DOHH2 (cell line): ENCODE data around the gene XRCC3.

ENCODE experiments used
- H3F3A ChIP-seq: fragments of 200-600 bp; sonication (generic), shearing (Covaris generic); 2 replicates; pipeline ENCODE4 v1.6.0; 2016; ENCODE audit warnings: antibody characterized with exemption, mild to moderate bottlenecking; ENCODE audit not compliant: control insufficient read depth, insufficient read depth
- H3K27ac ChIP-seq: fragments of 200-600 bp; sonication (generic); 2 replicates; pipeline ENCODE4 v1.5.1; 2014; ENCODE audit warnings: low read depth, mild to moderate bottlenecking, low read length, moderate library complexity
- H3K27me3 ChIP-seq: fragments of 200-600 bp; sonication (generic); 2 replicates; pipeline ENCODE4 v1.6.1; 2014; ENCODE audit warnings: mild to moderate bottlenecking, low read length, mixed read lengths; ENCODE audit not compliant: control insufficient read depth
- H3K36me3 ChIP-seq: fragments of 200-600 bp; sonication (generic); 2 replicates; pipeline ENCODE4 v1.6.1; 2014; ENCODE audit warnings: mild to moderate bottlenecking, low read length, moderate library complexity, mixed read lengths; ENCODE audit not compliant: control insufficient read depth
- H3K4me1 ChIP-seq: fragments of 200-600 bp; sonication (generic); 2 replicates; pipeline ENCODE4 v1.6.1; 2014; ENCODE audit warnings: mild to moderate bottlenecking, low read length, mixed read lengths; ENCODE audit not compliant: control insufficient read depth
- H3K4me2 ChIP-seq: fragments of 200-600 bp; sonication (generic); 2 replicates; pipeline ENCODE4 v1.6.0; 2014; ENCODE audit warnings: mild to moderate bottlenecking, low read length, moderate library complexity
- H3K4me3 ChIP-seq: fragments of 200-600 bp; sonication (generic); 2 replicates; pipeline ENCODE4 v1.5.1; 2014; ENCODE audit warnings: mild to moderate bottlenecking, low read length, mixed read lengths
- H3K79me2 ChIP-seq: fragments of 200-600 bp; sonication (generic); 2 replicates; pipeline ENCODE4 v1.6.1; 2014; ENCODE audit warnings: mild to moderate bottlenecking, low read length, mixed read lengths; ENCODE audit not compliant: control insufficient read depth
- H3K9me2 ChIP-seq: fragments of 200-600 bp; sonication (generic); replicated peaks from 2 replicates; pipeline ENCODE4 v1.6.1; 2014; ENCODE audit warnings: mild to moderate bottlenecking, low read length, mixed read lengths; ENCODE audit not compliant: control insufficient read depth
- H3K9me3 ChIP-seq: fragments of 200-600 bp; sonication (generic); 2 replicates; pipeline ENCODE4 v1.6.1; 2014; ENCODE audit warnings: antibody characterized with exemption, low read length, mixed read lengths; ENCODE audit not compliant: control insufficient read depth, insufficient read depth
- H4K20me1 ChIP-seq: fragments of 200-600 bp; sonication (generic); 2 replicates; pipeline ENCODE4 v1.6.0; 2014; ENCODE audit warnings: low read depth, mild to moderate bottlenecking, antibody characterized with exemption, low read length, moderate library complexity; ENCODE audit not compliant: control insufficient read depth, insufficient read depth
- EZH2phosphoT487 ChIP-seq: fragments of 200-600 bp; sonication (generic); IDR thresholded peaks from 2 replicates; pipeline ENCODE4 v1.6.1; 2017; ENCODE audit warnings: borderline replicate concordance, mild to moderate bottlenecking, antibody characterized with exemption, low read length, moderate library complexity, mixed read lengths
- TF ChIP-seq, protein P1 (sequence below): fragments of 200-600 bp; sonication (generic); IDR thresholded peaks from one replicate; pipeline ENCODE4 v1.5.1; 2014; ENCODE audit warnings: antibody characterized with exemption, mild to moderate bottlenecking, low read depth, low read length; ENCODE audit not compliant: poor library complexity, severe bottlenecking

The XRCC3 gene

DNA sequence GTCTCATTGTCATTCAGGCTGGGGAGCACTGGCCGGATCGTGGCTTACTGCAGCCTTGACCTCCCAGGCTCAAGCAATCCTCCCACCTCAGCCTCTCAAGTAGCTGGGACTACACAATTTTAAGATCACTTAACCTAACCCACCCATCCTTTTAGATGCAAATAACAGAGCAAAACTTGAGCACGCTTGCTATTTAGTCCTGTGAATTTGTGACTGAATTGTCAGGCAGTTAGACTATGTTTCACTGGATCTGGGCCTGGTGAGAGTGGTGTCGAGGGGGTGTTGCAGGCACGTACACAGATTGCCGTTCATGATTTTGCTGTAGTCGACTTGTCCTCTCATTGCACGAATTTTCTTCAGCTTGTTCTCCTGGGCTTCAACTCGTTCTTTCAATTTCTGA lies 38.5 kb upstream of the XRCC3 start:
- H3K9me3 ChIP-seq = no peaks in the 10 kb centered on the region
- H3K79me2 ChIP-seq = no peaks in the 10 kb centered on the region
- no peaks in the 10 kb centered on the region for H3K9me2 ChIP-seq
- no peaks in the 10 kb centered on the region for H3K36me3 ChIP-seq
- H4K20me1 ChIP-seq = no peaks in the 10 kb centered on the region
- H3K27ac ChIP-seq = no peak overlapping the region
- TF ChIP-seq EZH2phosphoT487 = no peak
- TF ChIP-seq, protein P1, sequence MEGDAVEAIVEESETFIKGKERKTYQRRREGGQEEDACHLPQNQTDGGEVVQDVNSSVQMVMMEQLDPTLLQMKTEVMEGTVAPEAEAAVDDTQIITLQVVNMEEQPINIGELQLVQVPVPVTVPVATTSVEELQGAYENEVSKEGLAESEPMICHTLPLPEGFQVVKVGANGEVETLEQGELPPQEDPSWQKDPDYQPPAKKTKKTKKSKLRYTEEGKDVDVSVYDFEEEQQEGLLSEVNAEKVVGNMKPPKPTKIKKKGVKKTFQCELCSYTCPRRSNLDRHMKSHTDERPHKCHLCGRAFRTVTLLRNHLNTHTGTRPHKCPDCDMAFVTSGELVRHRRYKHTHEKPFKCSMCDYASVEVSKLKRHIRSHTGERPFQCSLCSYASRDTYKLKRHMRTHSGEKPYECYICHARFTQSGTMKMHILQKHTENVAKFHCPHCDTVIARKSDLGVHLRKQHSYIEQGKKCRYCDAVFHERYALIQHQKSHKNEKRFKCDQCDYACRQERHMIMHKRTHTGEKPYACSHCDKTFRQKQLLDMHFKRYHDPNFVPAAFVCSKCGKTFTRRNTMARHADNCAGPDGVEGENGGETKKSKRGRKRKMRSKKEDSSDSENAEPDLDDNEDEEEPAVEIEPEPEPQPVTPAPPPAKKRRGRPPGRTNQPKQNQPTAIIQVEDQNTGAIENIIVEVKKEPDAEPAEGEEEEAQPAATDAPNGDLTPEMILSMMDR = no peak
- H3K4me3 ChIP-seq = no peak overlapping the region
- no peaks in the 10 kb centered on the region for H3K27me3 ChIP-seq
- H3K4me2 ChIP-seq = no peak overlapping the region
- peaks cover 2% of the 10 kb centered on the region for H3K4me1 ChIP-seq
- no peaks in the 10 kb centered on the region for H3F3A ChIP-seq

DNA sequence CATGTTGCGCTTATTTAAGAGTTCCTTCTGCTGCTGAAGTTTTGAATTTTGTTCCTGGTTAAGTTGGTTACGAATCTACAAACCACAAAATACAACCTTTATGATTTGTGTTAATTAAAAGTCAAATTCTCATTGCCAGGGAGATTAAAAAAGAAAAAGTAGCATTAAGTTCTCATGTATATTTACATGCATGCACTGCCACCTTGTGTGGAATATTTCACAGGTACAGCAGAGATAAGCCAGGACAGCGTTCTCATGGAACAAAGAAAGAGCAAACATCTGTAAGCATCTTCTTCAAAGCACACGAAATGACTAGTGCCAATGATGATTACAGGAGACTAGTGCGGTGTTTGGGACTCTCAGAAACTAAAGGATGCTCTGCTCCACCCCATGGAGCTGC lies 34.6 kb upstream of the XRCC3 start:
- Histone ChIP-seq H3K4me3 (no peak overlapping the region), H3K9me2 (no peaks in the 10 kb centered on the region), H3F3A (no peaks in the 10 kb centered on the region), H3K36me3 (no peaks in the 10 kb centered on the region; the same call in 1 of the 2 replicates), H3K79me2 (no peaks in the 10 kb centered on the region), H3K9me3 (no peaks in the 10 kb centered on the region), H3K27me3 (no peaks in the 10 kb centered on the region), H3K4me1 (peaks cover 12% of the 10 kb centered on the region), H4K20me1 (no peaks in the 10 kb centered on the region), H3K27ac (no peak overlapping the region), H3K4me2 (no peak overlapping the region)
- TF ChIP-seq, protein P1 = no peak
- TF ChIP-seq EZH2phosphoT487 = no peak

DNA sequence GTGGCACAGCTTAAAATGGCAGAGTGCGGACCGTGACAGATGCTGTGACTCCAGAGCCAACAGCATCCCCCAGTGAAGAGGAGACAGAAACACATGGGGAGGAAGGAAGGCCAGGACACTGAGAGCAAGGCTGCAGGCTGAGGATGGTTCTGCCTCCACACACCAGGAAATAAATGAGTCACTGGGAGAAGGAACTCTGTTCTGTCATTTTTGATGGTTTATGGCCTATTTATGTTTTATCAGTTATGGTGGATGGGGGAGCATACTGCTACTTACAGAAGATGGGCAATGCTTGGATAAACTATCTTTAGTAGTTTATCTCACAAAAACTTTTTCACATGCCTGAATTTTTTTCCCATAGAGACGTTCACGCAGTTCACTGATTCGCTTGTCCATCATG lies 34.2 kb upstream of the XRCC3 start:
- Histone ChIP-seq H3K4me3 (no peak overlapping the region), H3K4me2 (no peak overlapping the region), H3K9me3 (no peaks in the 10 kb centered on the region), H3K36me3 (no peaks in the 10 kb centered on the region; the same call in 1 of the 2 replicates), H3K79me2 (no peaks in the 10 kb centered on the region), H4K20me1 (no peaks in the 10 kb centered on the region), H3K27ac (no peak overlapping the region), H3F3A (no peaks in the 10 kb centered on the region), H3K9me2 (no peaks in the 10 kb centered on the region), H3K4me1 (peaks cover 13% of the 10 kb centered on the region), H3K27me3 (no peaks in the 10 kb centered on the region)
- TF ChIP-seq, protein P1 = no peak
- TF ChIP-seq EZH2phosphoT487 = no peak

DNA sequence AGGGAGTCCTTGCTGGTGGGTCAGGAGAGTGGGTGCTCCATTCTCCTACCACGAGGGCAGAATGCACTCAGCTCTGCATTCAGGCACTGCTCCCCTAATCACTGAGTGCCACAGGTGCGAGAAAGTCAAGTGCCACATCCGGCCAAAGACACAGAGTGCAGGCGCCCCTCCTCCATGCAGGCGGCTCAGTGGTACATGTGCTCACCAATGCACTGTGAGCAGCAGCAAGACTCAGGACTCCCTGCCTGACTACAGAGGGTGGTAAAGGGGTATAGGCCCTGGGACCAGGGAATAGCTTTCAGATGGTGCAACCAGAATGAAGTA lies 33.2 kb upstream of the XRCC3 start:
- H3K27ac ChIP-seq = no peak overlapping the region
- no peaks in the 10 kb centered on the region for H3K79me2 ChIP-seq
- TF ChIP-seq, protein P1 = no peak
- H4K20me1 ChIP-seq = no peaks in the 10 kb centered on the region
- no peaks in the 10 kb centered on the region for H3K27me3 ChIP-seq
- no peaks in the 10 kb centered on the region for H3K9me2 ChIP-seq
- no peaks in the 10 kb centered on the region for H3F3A ChIP-seq
- no peaks in the 10 kb centered on the region for H3K9me3 ChIP-seq
- H3K36me3 ChIP-seq = no peaks in the 10 kb centered on the region; the same call in 1 of the 2 replicates
- H3K4me1 ChIP-seq = peaks cover 20% of the 10 kb centered on the region
- H3K4me3 ChIP-seq = 0 out of 2 replicates have a peak overlapping the region, but pooled peaks have one; percentile 2
- peak overlapping the region; percentile 35 for H3K4me2 ChIP-seq
